HepG2 (cell line): ENCODE results near the gene TMEM143. TPM values are rescaled to one million over a fixed set of nuclear protein-coding genes. Genes with fewer than 3 reads are reported as not detected.

Experiments
- AKNA ChIP-seq: sonication (generic); formaldehyde crosslinking; IDR thresholded peaks from 2 replicates; pipeline ENCODE4 v1.4.0; 2020; ENCODE audit warnings: missing genetic modification reagents, borderline replicate concordance
- ATF7 ChIP-seq, 2 experiments: fragments of 450-650 bp in 1 of 2; sonication (generic) in 1 of 2; formaldehyde crosslinking in 1 of 2; IDR thresholded peaks; 2 replicates each; pipeline versions ENCODE4 v1.4.0 to v1.6.1; 2016 to 2020; ENCODE audit warnings: antibody characterized with exemption in 1 of 2, mild to moderate bottlenecking in 1 of 2, missing genetic modification reagents in 1 of 2
- BCL6 ChIP-seq: IDR thresholded peaks from 2 replicates; pipeline ENCODE4 v1.6.1; 2016; ENCODE audit warnings: missing genetic modification reagents, missing compliant biosample characterization
- CREBL2 ChIP-seq: sonication (generic); formaldehyde crosslinking; IDR thresholded peaks from 2 replicates; pipeline ENCODE4 v1.8.1; 2023; ENCODE audit warnings: missing genetic modification reagents, mild to moderate bottlenecking, borderline replicate concordance
- NONO ChIP-seq, 2 experiments: fragments of 450-650 bp in 1 of 2; sonication (generic) in 1 of 2; formaldehyde crosslinking in 1 of 2; IDR thresholded peaks in 1 of 2; conservative IDR thresholded peaks in 1 of 2; 2 replicates each; pipeline versions ENCODE4 v1.6.1 to v1.8.0; 2017 to 2022; ENCODE audit warnings: mild to moderate bottlenecking in 1 of 2, missing genetic modification reagents in 1 of 2, moderate library complexity in 1 of 2
- SMYD3 ChIP-seq: sonication (generic); formaldehyde crosslinking; IDR thresholded peaks from 2 replicates; pipeline ENCODE4 v1.8.1; 2023; ENCODE audit warnings: mild to moderate bottlenecking, missing genetic modification reagents
- SP140L ChIP-seq: sonication (generic); formaldehyde crosslinking; IDR thresholded peaks from 2 replicates; pipeline ENCODE4 v1.4.0; 2020; ENCODE audit warnings: missing genetic modification reagents, borderline replicate concordance
- SP5 ChIP-seq: IDR thresholded peaks from 2 replicates; pipeline ENCODE4 v1.6.1; 2016; ENCODE audit warnings: low read depth, borderline replicate concordance
- THAP11 ChIP-seq: IDR thresholded peaks from 2 replicates; pipeline ENCODE4 v1.6.1; 2016; ENCODE audit warnings: missing biosample characterization, missing genetic modification reagents
- ZNF264 ChIP-seq: sonication (generic); formaldehyde crosslinking; IDR thresholded peaks from 2 replicates; pipeline ENCODE4 v1.4.0; 2020; ENCODE audit warnings: missing genetic modification reagents
- ZNF367 ChIP-seq: sonication (generic); formaldehyde crosslinking; IDR thresholded peaks from 2 replicates; pipeline ENCODE4 v1.4.0; 2020; ENCODE audit warnings: missing genetic modification reagents, borderline replicate concordance
- ZNF749 ChIP-seq: sonication (generic); formaldehyde crosslinking; IDR thresholded peaks from 2 replicates; pipeline ENCODE4 v1.8.0; 2022; ENCODE audit warnings: mild to moderate bottlenecking, missing genetic modification reagents, moderate library complexity, borderline replicate concordance
- polyA plus RNA-seq, 8 experiments: library from polyadenylated mRNA; depleted of rRNA in 3 of 8; stranded (reverse) in 7 of 8; unstranded in 1 of 8; fragments of >200 nt; fragmentation: Illumina TruSeq in 4 of 8; extraction: Trizol in 4 of 8; gene quantifications; 2 replicates each; pipeline versions ENCODE4 v1.2.1 to v1.2.3, GENCODE V29; 2011 to 2016; ENCODE audit warnings: low read depth in 4 of 8, missing spikeins in 1 of 8, mixed read lengths in 1 of 8; ENCODE audit not compliant: insufficient read depth in 1 of 8
- total RNA-seq, 5 experiments: library from RNA; depleted of rRNA; stranded (reverse); fragments of >200 nt; fragmentation: Illumina TruSeq; extraction: Trizol; gene quantifications; 2 replicates each; pipeline ENCODE4 v1.2.3, GENCODE V29; 2016; ENCODE audit warnings: low read depth in 1 of 5
- TF ChIP-seq, protein P1 (sequence below): sonication (generic); formaldehyde crosslinking; IDR thresholded peaks from 2 replicates; pipeline ENCODE4 v1.4.0; 2020; ENCODE audit warnings: missing genetic modification reagents
- TF ChIP-seq, protein P2 (sequence below), 2 experiments: sonication (generic) in 1 of 2; formaldehyde crosslinking in 1 of 2; IDR thresholded peaks; 2 replicates each; pipeline versions ENCODE4 v1.5.1 to v1.6.1; 2011 to 2020; ENCODE audit warnings: borderline replicate concordance in 1 of 2, low read depth in 1 of 2, low read length in 1 of 2, mild to moderate bottlenecking in 1 of 2, missing genetic modification reagents in 1 of 2, moderate library complexity in 1 of 2
- TF ChIP-seq, protein P3 (sequence below): sonication (generic); formaldehyde crosslinking; conservative IDR thresholded peaks from 2 replicates; pipeline ENCODE4 v1.4.0; 2020; ENCODE audit warnings: missing genetic modification reagents

TMEM143 gene
- total and polyA plus RNA-seq, 2 of the 13 experiments (the other 11 are each of a cell fraction or from before 2014, with no cell fraction given), result 7.7 to 11.3 TPM

DNA sequence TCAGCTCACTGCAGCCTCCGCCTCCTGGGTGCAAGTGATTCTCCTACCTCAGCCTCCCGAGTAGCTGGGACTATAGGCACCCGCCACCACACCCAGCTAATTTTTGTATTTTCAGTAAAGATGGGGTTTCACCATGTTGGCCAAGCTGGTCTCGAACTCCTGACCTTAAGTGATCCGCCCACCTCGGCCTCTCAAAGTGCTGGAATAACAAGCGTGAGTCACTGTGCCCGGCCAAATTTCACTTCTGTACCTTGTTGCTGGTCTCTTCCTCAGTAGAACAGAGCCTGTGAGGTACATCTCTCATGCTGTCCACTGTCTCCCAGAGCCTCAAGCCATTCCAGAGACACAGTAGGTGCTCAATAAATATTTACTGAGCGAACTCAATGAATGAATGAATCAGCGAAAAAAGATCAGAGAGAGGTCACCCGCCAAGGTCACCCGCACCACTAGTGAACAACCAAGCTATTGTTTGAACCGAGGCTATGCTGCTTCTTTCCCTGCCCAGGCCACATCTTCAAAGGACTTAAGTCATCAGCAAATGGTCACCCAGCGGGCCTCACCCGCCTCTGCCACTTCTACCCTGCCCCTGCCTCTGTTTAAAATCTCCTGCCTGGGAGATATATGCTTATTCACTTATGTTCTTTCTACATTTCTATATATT lies 9.3 kb downstream of the TMEM143 start (continued):
- TF ChIP-seq AKNA (CRISPR knock-in tag) (no peak), ATF7 (IDR thresholded peaks at IDR 0.05) (0 out of 2 replicates have a peak, but pooled peaks have one; percentile 13), ATF7 (CRISPR knock-in tag; IDR thresholded peaks at IDR 0.05) (no peak; the same call in 1 of the 2 replicates), ZNF367 (CRISPR knock-in tag) (no peak), NONO (IDR thresholded peaks at IDR 0.05) (no peak), NONO (CRISPR knock-in tag; conservative IDR thresholded peaks at IDR 0.05) (peak; percentile 90), SMYD3 (peak; percentile 59; the same call in 1 of the 2 replicates), BCL6 (peak; percentile 70), THAP11 (peak; percentile 84), ZNF264 (0 out of 2 replicates have a peak, but pooled peaks have one; percentile 23), SP140L (CRISPR knock-in tag) (0 out of 2 replicates have a peak, but pooled peaks have one; percentile 44), ZNF749 (no peak), CREBL2 (no peak), SP5 (CRISPR knock-in tag) (peak; percentile 95)
- TF ChIP-seq, protein P1, sequence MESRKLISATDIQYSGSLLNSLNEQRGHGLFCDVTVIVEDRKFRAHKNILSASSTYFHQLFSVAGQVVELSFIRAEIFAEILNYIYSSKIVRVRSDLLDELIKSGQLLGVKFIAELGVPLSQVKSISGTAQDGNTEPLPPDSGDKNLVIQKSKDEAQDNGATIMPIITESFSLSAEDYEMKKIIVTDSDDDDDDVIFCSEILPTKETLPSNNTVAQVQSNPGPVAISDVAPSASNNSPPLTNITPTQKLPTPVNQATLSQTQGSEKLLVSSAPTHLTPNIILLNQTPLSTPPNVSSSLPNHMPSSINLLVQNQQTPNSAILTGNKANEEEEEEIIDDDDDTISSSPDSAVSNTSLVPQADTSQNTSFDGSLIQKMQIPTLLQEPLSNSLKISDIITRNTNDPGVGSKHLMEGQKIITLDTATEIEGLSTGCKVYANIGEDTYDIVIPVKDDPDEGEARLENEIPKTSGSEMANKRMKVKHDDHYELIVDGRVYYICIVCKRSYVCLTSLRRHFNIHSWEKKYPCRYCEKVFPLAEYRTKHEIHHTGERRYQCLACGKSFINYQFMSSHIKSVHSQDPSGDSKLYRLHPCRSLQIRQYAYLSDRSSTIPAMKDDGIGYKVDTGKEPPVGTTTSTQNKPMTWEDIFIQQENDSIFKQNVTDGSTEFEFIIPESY (CRISPR knock-in tag), result no peak
- TF ChIP-seq, protein P2, sequence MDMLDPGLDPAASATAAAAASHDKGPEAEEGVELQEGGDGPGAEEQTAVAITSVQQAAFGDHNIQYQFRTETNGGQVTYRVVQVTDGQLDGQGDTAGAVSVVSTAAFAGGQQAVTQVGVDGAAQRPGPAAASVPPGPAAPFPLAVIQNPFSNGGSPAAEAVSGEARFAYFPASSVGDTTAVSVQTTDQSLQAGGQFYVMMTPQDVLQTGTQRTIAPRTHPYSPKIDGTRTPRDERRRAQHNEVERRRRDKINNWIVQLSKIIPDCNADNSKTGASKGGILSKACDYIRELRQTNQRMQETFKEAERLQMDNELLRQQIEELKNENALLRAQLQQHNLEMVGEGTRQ (IDR thresholded peaks at IDR 0.05; ENCODE audit: low read depth, low read length), result no peak
- TF ChIP-seq, protein P2 (CRISPR knock-in tag; IDR thresholded peaks at IDR 0.05; ENCODE audit: borderline replicate concordance), result no peak
- TF ChIP-seq, protein P3, sequence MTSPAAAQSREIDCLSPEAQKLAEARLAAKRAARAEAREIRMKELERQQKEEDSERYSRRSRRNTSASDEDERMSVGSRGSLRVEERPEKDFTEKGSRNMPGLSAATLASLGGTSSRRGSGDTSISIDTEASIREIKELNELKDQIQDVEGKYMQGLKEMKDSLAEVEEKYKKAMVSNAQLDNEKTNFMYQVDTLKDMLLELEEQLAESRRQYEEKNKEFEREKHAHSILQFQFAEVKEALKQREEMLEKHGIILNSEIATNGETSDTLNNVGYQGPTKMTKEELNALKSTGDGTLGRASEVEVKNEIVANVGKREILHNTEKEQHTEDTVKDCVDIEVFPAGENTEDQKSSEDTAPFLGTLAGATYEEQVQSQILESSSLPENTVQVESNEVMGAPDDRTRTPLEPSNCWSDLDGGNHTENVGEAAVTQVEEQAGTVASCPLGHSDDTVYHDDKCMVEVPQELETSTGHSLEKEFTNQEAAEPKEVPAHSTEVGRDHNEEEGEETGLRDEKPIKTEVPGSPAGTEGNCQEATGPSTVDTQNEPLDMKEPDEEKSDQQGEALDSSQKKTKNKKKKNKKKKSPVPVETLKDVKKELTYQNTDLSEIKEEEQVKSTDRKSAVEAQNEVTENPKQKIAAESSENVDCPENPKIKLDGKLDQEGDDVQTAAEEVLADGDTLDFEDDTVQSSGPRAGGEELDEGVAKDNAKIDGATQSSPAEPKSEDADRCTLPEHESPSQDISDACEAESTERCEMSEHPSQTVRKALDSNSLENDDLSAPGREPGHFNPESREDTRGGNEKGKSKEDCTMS, result no peak
